ENCODE measurements around the gene TEX36.
"Not testable (repeated sequence)": the region's sequence is repeated elsewhere in the genome, so short reads cannot be mapped to it uniquely, and the experiment has no call there.

The TEX36 gene

GRCh38 chr10:125629758-125630376 is 53.1 kb downstream of the TEX36 start:
- no peak for DNase-seq

- DNase-seq, result no peak
These were observed 54.6 kb downstream of the TEX36 start for GRCh38 chr10:125628104-125629049.

GRCh38 chr10:125627646-125628045 is 55.3 kb downstream of the TEX36 start:
- DNase-seq, result no peak

- no peak for DNase-seq
These were observed 56.3 kb downstream of the TEX36 start for GRCh38 chr10:125626671-125627070.

GRCh38 chr10:125625586-125625985 is 57.4 kb downstream of the TEX36 start:
- DNase-seq, result no peak

GRCh38 chr10:125624800-125625199 is 58.2 kb downstream of the TEX36 start:
- no peak for DNase-seq

GRCh38 chr10:125621052-125621451 is 61.9 kb downstream of the TEX36 start:
- no peak for DNase-seq

- no peak for DNase-seq
These were observed 62.6 kb downstream of the TEX36 start for GRCh38 chr10:125620401-125620800.

- not testable (repeated sequence) for DNase-seq
These were observed 69.9 kb downstream of the TEX36 start for GRCh38 chr10:125613062-125613461.

GRCh38 chr10:125611756-125612155 is 71.2 kb downstream of the TEX36 start:
- no peak for DNase-seq

- DNase-seq, result no peak
These were observed 71.7 kb downstream of the TEX36 start for GRCh38 chr10:125611216-125611615.

- DNase-seq, result no peak
These were observed 73.1 kb downstream of the TEX36 start for GRCh38 chr10:125609859-125610258.

- DNase-seq, result no peak
These were observed 74.5 kb downstream of the TEX36 start for GRCh38 chr10:125608474-125608873.

- no peak for DNase-seq
These were observed 75.2 kb downstream of the TEX36 start for GRCh38 chr10:125607689-125608290.

GRCh38 chr10:125606414-125607010 is 76.5 kb downstream of the TEX36 start:
- DNase-seq, result no peak
